Peyer's patch (tissue), 4 donors: ENCODE results near the gene CLCN7. TPM values are rescaled to one million over a fixed set of nuclear protein-coding genes. Genes with fewer than 3 reads are reported as not detected.
A peak's percentile ranks its signal among the peaks of the same experiment; 100 is the strongest.

Experiments used
- DNase-seq, 3 donors: peaks; one replicate each; pipeline ENCODE4 v3.0.0-alpha.2; 2017 to 2019
- H3K27ac ChIP-seq, 4 donors: fragments of 200-600 bp; sonication (generic); one replicate each; pipeline ENCODE4 v1.5.1; 2016 to 2019
- H3K27me3 ChIP-seq, 2 donors: fragments of 200-600 bp; sonication (generic); one replicate each; pipeline ENCODE4 v1.5.1; 2019
- H3K36me3 ChIP-seq, 3 donors: fragments of 200-600 bp; sonication (generic); one replicate each; pipeline ENCODE4 v1.5.1; 2016 to 2019
- H3K4me1 ChIP-seq, 4 donors: fragments of 200-600 bp; sonication (generic); one replicate each; pipeline ENCODE4 v1.5.1; 2016 to 2019
- H3K4me3 ChIP-seq, 4 donors: fragments of 200-600 bp; sonication (generic); 1 replicate in 3 of 4; 2 replicates in 1 of 4; pipeline ENCODE4 v1.5.1; 2016 to 2019; ENCODE audit warnings: mild to moderate bottlenecking in 1 of 4
- H3K9me3 ChIP-seq, 4 donors: fragments of 200-600 bp; sonication (generic); one replicate each; pipeline ENCODE4 v1.5.1; 2016 to 2019; ENCODE audit warnings: mild to moderate bottlenecking in 1 of 4
- POLR2A ChIP-seq, 2 donors: fragments of 450-650 bp; IDR thresholded peaks; one replicate each; pipeline ENCODE4 v1.5.1; 2017; ENCODE audit warnings: antibody characterized with exemption in 2 of 2, mild to moderate bottlenecking in 2 of 2, moderate library complexity in 2 of 2
- total RNA-seq, 4 donors: library from RNA; depleted of rRNA; stranded (reverse); fragments of >200 nt; gene quantifications; one replicate each; pipeline ENCODE4 v1.1.0, GENCODE V29; 2016
- TF ChIP-seq, protein P1 (sequence below), 6 experiments: fragments of 450-650 bp in 4 of 6; fragments of 200-600 bp in 2 of 6; sonication (generic) in 1 of 6; IDR thresholded peaks; one replicate each; pipeline ENCODE4 v1.5.1; 2017 to 2019; ENCODE audit warnings: antibody characterized with exemption in 6 of 6, mild to moderate bottlenecking in 3 of 6, moderate library complexity in 1 of 6

Gene CLCN7
- total RNA-seq, 4 donors from 2014 or later, result 95.1 to 194 (median 105) TPM

GRCh38 chr16:1510272-1510671, 35.4 kb upstream of the CLCN7 start:
- no peak overlapping the region for H3K4me3 ChIP-seq
- no peak for DNase-seq
- H3K27ac ChIP-seq, result peak overlapping the region in 2 of 4 donors; percentile 39 to 44
- peaks cover 0 to 19% (median 0%) of the 10 kb centered on the region in 3 donors for H3K36me3 ChIP-seq
- H3K9me3 ChIP-seq, result peaks cover 0 to 5% (median 0%) of the 10 kb centered on the region in 4 donors
- no peak for TF ChIP-seq POLR2A (IDR thresholded peaks at IDR 0.05)
- TF ChIP-seq, protein P1, sequence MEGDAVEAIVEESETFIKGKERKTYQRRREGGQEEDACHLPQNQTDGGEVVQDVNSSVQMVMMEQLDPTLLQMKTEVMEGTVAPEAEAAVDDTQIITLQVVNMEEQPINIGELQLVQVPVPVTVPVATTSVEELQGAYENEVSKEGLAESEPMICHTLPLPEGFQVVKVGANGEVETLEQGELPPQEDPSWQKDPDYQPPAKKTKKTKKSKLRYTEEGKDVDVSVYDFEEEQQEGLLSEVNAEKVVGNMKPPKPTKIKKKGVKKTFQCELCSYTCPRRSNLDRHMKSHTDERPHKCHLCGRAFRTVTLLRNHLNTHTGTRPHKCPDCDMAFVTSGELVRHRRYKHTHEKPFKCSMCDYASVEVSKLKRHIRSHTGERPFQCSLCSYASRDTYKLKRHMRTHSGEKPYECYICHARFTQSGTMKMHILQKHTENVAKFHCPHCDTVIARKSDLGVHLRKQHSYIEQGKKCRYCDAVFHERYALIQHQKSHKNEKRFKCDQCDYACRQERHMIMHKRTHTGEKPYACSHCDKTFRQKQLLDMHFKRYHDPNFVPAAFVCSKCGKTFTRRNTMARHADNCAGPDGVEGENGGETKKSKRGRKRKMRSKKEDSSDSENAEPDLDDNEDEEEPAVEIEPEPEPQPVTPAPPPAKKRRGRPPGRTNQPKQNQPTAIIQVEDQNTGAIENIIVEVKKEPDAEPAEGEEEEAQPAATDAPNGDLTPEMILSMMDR (IDR thresholded peaks at IDR 0.05), result no peak
- no peaks in the 10 kb centered on the region for H3K4me1 ChIP-seq
- H3K27me3 ChIP-seq, result no peaks in the 10 kb centered on the region

DNA sequence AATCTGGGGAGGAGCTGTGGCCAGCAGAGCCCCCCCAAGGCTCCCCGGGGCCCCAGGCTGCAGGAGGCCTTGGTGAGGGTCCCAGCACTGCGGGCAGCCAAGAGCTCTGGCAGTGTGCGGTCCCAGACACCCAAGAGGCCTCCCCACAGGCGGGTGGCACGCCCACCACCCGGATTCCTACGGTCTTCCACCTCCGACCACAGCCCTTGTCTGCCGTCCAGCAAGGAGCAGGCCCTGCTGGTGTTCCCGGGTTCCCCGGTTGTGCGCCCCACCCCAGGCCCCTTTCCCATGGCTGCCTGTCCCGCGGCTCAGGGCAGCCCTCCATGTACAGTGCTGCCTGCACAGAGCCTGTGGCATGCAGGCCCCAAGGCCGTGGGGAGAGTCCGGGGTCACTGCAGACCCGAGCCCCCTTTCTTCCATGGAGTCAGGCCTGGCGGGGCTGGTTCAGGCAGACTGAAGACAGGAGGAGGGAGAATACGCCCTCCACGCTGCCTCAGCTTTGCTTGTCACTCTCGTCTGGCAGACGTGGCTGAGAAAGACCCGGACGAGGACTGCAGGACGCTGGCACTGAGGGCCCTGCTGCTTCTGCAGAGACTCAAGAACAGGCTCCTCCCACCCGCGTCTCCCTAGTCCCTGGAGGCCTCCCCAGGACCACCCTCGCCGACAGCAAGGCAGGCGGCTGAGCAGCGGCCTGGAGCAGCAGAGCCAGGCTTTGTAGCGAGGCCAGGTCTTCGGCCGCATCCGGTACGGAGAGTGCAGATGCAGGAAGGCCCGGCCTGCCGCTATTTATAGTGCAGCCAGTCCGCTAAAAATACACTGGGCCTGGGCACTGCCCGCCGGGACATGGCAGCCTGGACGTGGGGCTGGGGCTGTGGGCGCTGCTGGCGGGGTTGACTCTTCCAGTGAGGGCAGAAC, 34.7 kb upstream of the CLCN7 start:
- Histone ChIP-seq H3K4me1 (no peaks in the 10 kb centered on the region), H3K4me3 (no peak overlapping the region), H3K9me3 (peaks cover 0 to 5% (median 0%) of the 10 kb centered on the region in 4 donors), H3K27ac (peak overlapping the region in 2 of 4 donors; percentile 39 to 44), H3K36me3 (peaks cover 0 to 20% (median 0%) of the 10 kb centered on the region in 3 donors), H3K27me3 (no peaks in the 10 kb centered on the region)
- DNase-seq, result no peak
- TF ChIP-seq, protein P1 (IDR thresholded peaks at IDR 0.05), result no peak
- TF ChIP-seq POLR2A (IDR thresholded peaks at IDR 0.05), result no peak

DNA sequence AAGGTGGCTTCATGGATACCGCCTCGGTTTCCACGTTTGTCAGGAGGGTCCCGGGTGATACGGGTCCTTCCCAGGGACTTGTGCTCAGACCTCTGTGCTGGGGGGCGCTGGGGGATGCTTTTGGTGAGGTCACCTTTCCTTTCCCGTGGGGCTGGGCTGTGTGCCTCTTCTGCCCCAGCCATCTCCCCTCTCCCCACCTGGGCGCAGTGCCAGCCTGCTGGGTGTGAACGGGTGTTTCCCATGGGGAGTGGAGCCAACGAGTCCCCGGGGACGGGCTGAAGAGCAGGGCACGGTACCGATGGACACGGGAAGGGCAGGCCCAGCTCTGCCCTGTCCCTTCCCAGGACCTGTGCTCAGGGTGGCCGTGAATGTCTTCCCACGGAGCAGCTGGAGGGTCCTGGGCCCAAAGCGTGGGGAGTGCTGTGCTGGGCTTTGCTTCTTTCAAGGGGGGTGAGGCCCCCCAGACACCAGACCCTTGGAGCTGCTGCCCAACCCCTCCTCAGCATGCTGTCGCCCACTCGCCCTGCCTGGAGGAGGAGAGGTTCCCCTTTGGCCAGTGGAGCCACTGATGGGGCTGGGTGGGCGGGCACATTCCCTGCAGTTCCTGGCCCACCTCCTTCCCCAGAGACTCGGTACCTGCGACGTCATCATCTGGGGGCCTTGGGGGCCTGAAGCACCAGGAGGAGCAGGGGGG, 33.8 kb upstream of the CLCN7 start:
- Histone ChIP-seq H3K4me3 (no peak overlapping the region), H3K36me3 (peaks cover 0 to 21% (median 0%) of the 10 kb centered on the region in 3 donors), H3K4me1 (no peaks in the 10 kb centered on the region), H3K9me3 (no peaks in the 10 kb centered on the region), H3K27ac (no peak overlapping the region), H3K27me3 (no peaks in the 10 kb centered on the region)
- no peak for DNase-seq
- TF ChIP-seq POLR2A (IDR thresholded peaks at IDR 0.05), result no peak
- TF ChIP-seq, protein P1 (IDR thresholded peaks at IDR 0.05), result no peak

DNA sequence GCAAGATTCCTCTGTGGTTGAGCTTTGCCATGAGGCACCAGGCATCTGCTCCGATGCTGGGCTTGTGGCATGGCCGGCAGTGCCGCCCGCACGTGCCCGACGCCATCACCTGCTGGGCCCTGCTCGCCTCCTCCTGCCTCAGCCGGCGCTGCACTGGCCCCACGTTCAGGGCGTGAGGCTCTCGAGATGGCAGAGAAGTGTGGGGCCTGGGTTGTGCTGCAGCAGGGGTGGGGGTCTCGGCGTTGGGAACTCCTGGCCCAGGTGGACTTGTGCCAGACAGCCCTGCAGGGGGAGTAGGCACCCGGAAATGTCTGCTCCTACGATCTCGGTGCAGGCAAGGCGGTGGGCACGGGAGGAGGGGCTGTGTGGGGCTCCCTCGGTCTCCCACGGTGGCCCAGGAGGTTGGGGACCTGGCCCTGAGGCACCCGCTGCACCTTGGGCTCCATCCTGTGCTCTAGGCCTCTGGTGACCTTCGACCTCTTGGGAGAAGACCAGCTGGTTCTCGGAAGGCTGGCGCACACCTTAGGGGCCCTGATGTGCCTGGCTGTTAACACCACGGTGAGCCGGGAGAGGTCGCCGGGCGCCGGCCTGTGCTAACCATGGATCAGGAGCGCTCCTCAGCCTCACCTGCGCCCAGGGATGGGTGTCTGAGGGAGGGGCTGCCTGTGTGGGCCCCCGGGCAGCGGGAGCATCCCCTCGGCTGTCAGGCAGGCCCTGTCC, 31.8 kb upstream of the CLCN7 start:
- Histone ChIP-seq H3K9me3 (no peaks in the 10 kb centered on the region), H3K27ac (no peak overlapping the region), H3K36me3 (peaks cover 0 to 41% (median 0%) of the 10 kb centered on the region in 3 donors), H3K27me3 (no peaks in the 10 kb centered on the region), H3K4me1 (no peaks in the 10 kb centered on the region), H3K4me3 (no peak overlapping the region)
- no peak for DNase-seq
- TF ChIP-seq, protein P1 (IDR thresholded peaks at IDR 0.05), result no peak
- TF ChIP-seq POLR2A (IDR thresholded peaks at IDR 0.05), result no peak

GRCh38 chr16:1505912-1506311, 31.1 kb upstream of the CLCN7 start:
- Histone ChIP-seq H3K9me3 (no peaks in the 10 kb centered on the region), H3K36me3 (peaks cover 0 to 48% (median 0%) of the 10 kb centered on the region in 3 donors), H3K27me3 (no peaks in the 10 kb centered on the region), H3K27ac (no peak overlapping the region), H3K4me3 (no peak overlapping the region), H3K4me1 (no peaks in the 10 kb centered on the region)
- no peak for TF ChIP-seq POLR2A (IDR thresholded peaks at IDR 0.05)
- TF ChIP-seq, protein P1 (IDR thresholded peaks at IDR 0.05), result no peak
- DNase-seq, result no peak
